Measurements from ENCODE around the gene TGIF2.
A peak's percentile ranks its signal among the peaks of the same experiment; 100 is the strongest.

TGIF2 gene

DNA sequence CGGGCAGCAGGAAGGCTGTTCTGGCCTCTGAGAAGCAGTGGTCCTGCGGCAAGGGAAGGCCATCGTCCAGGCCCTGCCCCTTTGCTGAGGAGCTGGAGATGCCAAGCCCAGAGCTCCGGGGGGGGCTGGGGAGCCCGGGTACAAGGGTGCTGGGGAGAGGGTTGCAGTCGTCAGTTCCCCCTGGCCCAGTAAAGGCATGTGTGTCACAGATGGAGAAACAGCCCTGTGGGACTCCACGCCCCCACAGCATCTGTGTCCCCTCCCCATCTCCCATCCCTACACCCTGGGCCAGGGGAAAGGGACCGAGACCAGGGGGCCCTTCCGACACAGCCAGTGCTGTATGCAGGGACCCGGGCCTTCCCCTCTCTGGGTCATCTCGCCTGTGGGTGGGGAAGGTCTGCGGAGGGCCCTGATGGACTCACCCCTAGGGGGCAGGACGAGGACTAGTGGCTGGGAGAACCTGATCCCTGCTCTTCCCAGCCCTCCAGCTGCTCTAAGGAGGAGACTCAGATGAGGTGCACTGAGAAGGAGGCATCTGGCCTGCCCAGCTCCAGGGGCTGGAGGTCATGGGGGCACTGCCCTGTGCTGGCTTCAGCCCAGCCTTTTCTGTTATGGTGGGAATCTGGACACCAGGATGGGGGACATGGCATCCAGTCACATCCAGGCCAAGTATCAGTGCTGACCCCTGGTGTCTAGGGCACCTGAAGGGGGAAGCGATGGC lies 31.5 kb upstream of the TGIF2 start:
- in situ Hi-C loops (cut with MboI; ENCODE audit: low sequenced_read_pairs, unreplicated experiment): no loop called here
- peak; percentile 57 for DNase-seq (ENCODE audit: low spot score)
- TF ChIP-seq, protein P1, sequence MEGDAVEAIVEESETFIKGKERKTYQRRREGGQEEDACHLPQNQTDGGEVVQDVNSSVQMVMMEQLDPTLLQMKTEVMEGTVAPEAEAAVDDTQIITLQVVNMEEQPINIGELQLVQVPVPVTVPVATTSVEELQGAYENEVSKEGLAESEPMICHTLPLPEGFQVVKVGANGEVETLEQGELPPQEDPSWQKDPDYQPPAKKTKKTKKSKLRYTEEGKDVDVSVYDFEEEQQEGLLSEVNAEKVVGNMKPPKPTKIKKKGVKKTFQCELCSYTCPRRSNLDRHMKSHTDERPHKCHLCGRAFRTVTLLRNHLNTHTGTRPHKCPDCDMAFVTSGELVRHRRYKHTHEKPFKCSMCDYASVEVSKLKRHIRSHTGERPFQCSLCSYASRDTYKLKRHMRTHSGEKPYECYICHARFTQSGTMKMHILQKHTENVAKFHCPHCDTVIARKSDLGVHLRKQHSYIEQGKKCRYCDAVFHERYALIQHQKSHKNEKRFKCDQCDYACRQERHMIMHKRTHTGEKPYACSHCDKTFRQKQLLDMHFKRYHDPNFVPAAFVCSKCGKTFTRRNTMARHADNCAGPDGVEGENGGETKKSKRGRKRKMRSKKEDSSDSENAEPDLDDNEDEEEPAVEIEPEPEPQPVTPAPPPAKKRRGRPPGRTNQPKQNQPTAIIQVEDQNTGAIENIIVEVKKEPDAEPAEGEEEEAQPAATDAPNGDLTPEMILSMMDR (IDR thresholded peaks at IDR 0.05; ENCODE audit: borderline replicate concordance, control extremely low read depth, extremely low read depth, insufficient read depth, missing control alignments): peak; percentile 12

DNA sequence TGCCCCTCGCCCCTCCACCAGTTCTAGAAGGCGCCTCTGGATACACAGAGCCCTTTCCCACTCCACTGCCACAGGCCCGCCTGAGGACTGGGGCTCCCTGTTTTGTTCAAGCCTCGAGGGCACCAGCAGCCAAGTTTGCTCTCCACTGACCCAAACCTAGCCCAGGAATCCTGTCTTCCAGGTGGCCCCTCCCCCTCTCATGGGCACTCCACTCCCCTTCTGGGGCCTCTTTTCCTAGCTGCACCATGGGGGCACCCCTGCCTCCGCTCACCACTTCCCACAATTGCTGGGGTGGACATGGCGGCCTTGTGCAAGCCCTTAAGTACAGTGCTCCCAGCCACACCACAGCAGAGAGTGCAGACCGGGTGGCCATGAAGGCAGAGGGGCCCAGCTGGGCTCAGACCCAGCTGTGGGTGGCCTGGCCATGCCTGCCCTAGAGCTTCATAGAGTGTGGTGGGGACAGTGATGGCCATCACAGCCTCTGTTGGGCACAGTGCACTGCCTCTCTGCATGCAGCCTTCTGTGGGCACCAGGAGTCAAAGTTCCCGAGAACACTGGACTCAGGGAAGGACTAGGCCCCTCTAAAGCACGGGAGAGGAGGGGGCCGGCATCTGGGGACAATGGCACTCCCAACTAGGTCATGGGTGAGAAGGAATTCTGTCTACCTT lies 30.7 kb upstream of the TGIF2 start:
- DNase-seq (ENCODE audit: low spot score): peak; percentile 32
- in situ Hi-C loops (cut with MboI; ENCODE audit: low sequenced_read_pairs, unreplicated experiment): no loop called here
- TF ChIP-seq, protein P1 (IDR thresholded peaks at IDR 0.05; ENCODE audit: borderline replicate concordance, control extremely low read depth, extremely low read depth, insufficient read depth, missing control alignments): no peak

DNA sequence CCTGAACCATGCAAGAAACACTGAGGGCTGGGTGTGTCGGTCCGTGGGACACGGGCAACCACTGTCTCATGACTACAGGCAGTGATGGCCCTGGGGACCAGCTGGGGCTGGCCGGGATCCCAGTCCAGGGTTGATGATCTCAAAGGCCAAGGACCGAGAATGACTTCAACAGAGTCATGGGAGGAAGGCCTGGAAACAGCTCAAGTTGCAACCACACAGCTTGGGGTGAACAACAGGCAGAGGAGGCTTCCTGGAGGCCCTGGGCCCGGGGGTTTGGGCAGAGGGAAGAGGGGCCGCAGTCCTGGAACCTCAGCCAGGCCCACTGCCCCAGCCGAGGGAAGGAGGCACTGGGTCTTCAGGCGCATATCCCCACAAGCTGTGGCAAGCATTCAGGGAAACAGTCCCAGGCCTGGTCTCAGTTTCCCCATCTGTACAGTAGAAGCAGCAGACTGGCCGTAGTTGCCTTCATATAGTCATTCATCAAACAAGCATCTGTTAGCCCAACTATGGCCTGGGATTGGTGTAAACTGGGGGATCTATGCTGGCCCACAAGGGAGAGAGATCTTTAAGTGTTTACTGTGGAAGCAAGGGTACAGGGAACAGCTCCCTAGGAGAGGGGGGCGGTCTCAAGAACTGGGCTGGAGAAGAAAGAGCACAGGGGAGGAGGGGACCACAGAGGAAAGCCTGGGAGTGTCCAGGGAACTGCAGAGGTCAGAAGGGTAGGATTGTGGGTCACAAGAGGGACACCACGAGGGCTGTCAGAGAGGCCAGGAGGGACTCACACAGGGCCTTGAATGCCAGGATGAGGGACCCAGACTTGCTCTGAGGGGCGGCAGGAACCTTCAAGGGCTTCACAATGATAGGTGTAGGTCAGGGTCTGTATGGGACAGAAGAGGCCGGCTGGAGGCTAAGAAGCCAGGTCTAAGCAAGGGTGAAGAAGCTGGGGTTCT lies 29.9 kb upstream of the TGIF2 start:
- in situ Hi-C loops (cut with MboI; ENCODE audit: low sequenced_read_pairs, unreplicated experiment): no loop called here
- TF ChIP-seq, protein P1 (IDR thresholded peaks at IDR 0.05; ENCODE audit: borderline replicate concordance, control extremely low read depth, extremely low read depth, insufficient read depth, missing control alignments): no peak
- DNase-seq (ENCODE audit: low spot score): peak; percentile 16

DNA sequence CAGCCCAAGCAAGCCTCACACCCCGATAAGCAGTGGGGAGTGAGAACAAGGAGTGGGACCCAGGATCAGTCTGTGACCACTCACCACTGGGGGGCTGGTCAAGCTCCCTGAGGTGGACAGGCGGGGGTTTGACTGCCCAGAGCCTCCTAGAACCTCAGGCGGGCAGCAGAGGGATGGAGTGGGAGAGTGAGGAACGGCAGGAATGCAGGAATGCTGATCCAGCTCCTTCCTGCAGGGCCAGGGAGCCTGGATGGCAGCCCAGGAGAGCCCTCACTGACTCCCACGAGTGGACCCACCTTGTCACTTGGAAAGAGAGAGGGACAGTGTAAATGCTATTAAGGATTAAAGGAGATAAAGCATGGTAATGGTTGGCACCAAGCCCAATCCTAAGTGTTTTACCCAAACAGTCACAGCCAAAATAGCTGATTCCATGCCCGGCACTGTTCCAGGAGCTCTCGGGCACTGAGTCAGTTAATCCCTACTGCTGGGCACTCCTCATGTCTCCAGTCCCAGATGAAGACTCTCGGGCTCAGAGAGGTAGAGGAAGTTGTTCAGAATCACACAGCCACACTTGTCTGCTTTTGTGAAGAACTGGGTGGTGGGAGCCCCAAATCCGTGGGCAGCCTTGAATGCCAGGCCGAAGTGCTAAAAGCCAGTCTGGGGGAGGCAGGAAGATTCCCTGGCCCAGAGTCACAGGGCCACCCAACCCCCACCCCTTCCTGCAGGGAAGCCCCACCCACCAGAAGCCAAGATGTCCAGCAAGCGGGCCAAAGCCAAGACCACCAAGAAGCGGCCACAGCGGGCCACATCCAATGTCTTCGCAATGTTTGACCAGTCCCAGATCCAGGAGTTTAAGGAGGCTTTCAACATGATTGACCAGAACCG lies 29.0 kb upstream of the TGIF2 start:
- TF ChIP-seq, protein P1 (IDR thresholded peaks at IDR 0.05; ENCODE audit: borderline replicate concordance, control extremely low read depth, extremely low read depth, insufficient read depth, missing control alignments): no peak
- in situ Hi-C loops (cut with MboI; ENCODE audit: low sequenced_read_pairs, unreplicated experiment): no loop called here
- DNase-seq (ENCODE audit: low spot score): no peak

DNA sequence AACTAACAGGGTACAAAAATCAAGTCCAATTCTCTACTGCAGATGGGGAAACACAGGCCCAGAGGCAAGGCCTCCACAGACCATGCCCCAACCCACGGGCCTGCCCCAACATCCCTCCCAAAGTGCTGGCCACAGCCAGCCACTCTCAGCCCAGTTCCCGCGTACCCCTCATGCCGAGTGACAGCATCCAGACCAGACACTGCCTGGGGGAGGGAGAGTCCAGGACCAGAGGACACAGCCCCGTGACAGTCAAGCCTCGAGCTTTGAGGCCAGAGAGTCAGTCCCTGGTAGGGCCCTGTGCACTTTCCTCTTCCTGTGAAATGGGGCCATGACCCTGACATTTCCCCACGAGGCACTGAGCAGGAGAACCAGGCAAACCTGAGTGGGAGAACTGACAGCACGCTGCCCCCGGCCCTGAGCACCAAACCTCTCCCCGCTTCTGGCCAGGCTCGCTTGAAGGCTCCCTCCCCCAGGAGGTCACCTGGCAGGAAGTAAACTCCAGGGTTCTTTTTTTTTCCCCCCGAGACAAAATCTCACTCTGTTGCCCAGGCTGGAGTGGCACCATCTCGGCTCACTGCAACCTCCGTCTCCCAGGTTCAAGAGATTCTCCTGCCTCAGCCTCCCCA lies 27.2 kb upstream of the TGIF2 start:
- TF ChIP-seq, protein P1 (IDR thresholded peaks at IDR 0.05; ENCODE audit: borderline replicate concordance, control extremely low read depth, extremely low read depth, insufficient read depth, missing control alignments): no peak
- peak; percentile 28 for DNase-seq (ENCODE audit: low spot score)
- in situ Hi-C loops (cut with MboI; ENCODE audit: low sequenced_read_pairs, unreplicated experiment): no loop called here

All from GM13976 (cell line).